ENCODE results near the gene ALG1L2.
"Not testable (repeated sequence)": the region's sequence is repeated elsewhere in the genome, so short reads cannot be mapped to it uniquely, and the experiment has no call there.

ALG1L2 gene

GRCh38 chr3:130073582-130073981 lies 8.0 kb upstream of the ALG1L2 start:
- H3K4me3 ChIP-seq (replicated peaks; ENCODE audit: low read depth, low read length), result no peak overlapping the region
- no peak for DNase-seq (ENCODE audit: low read depth)
- TF ChIP-seq, protein P1, sequence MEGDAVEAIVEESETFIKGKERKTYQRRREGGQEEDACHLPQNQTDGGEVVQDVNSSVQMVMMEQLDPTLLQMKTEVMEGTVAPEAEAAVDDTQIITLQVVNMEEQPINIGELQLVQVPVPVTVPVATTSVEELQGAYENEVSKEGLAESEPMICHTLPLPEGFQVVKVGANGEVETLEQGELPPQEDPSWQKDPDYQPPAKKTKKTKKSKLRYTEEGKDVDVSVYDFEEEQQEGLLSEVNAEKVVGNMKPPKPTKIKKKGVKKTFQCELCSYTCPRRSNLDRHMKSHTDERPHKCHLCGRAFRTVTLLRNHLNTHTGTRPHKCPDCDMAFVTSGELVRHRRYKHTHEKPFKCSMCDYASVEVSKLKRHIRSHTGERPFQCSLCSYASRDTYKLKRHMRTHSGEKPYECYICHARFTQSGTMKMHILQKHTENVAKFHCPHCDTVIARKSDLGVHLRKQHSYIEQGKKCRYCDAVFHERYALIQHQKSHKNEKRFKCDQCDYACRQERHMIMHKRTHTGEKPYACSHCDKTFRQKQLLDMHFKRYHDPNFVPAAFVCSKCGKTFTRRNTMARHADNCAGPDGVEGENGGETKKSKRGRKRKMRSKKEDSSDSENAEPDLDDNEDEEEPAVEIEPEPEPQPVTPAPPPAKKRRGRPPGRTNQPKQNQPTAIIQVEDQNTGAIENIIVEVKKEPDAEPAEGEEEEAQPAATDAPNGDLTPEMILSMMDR (IDR thresholded peaks at IDR 0.05; ENCODE audit: low read length, missing control alignments), result no peak

- TF ChIP-seq, protein P1 (IDR thresholded peaks at IDR 0.05; ENCODE audit: low read length, missing control alignments), result no peak
- DNase-seq (ENCODE audit: low read depth), result no peak
- H3K4me3 ChIP-seq (replicated peaks; ENCODE audit: low read depth, low read length), result no peak overlapping the region
Measured at GRCh38 chr3:130077636-130078035, 4.0 kb upstream of the ALG1L2 start.

DNA sequence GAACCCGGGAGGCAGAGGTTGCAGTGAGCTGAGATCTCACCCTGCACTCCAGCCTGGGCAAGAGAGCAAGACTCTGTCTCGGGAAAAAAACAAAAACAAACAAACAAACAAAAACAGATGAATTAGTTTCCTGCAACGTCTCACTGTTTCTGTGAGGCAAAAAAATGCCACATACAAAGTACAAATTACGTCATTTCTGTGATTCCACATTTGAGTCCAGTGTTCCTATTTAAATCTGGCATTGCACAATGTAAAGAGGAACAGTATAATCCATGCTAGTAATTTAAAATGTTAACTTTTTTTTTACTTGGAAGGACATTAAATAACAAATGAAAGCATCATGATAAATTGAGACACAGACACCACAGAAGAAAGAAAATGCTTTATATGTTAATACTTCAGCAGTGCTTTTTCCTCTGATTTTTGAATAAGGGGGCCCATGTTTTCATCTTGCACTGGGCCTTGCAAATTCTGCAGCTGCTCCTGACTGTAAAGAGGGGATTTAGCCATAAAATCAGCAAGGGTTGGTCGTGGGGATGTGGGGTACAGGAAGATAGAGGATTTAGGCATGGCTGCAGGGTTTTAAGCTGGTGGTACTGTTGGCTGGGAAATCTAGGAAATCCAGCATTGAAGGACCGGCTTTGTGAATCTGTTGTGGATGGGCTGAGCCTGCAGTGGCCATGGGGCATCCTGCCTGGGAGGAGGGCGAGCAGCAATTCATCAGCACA lies 1.9 kb downstream of the ALG1L2 start:
- H3K4me3 ChIP-seq (replicated peaks; ENCODE audit: low read depth, low read length); DNase-seq (ENCODE audit: low read depth): not testable (repeated sequence)

DNA sequence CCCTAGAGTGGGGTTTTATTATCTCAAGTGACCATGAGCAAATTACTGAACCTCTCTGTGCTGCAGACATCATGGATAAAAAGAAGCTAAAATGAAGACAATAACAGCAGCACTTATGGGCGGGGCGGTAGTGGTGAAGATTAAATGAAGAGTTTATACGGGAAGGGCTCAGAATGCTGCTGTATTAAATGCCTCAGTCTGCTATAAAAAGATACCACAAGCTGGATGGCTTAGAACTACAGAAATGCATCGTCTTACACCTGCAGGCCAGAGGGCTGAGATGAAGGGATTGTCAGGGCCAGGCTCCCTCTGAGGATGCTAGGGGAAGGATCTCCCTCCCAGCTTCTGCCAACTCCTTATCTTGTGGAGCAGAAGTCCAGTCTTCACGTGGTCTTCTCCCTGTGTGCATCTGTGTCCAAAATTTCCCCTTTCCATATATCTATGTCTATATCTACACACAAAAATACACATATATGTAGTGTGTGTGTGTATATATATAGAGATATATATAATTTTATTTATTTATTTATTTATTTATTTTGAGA lies 2.9 kb downstream of the ALG1L2 start:
- H3K4me3 ChIP-seq (replicated peaks; ENCODE audit: low read depth, low read length), result no peak overlapping the region
- TF ChIP-seq, protein P1 (IDR thresholded peaks at IDR 0.05; ENCODE audit: low read length, missing control alignments), result no peak
- no peak for DNase-seq (ENCODE audit: low read depth)

DNA sequence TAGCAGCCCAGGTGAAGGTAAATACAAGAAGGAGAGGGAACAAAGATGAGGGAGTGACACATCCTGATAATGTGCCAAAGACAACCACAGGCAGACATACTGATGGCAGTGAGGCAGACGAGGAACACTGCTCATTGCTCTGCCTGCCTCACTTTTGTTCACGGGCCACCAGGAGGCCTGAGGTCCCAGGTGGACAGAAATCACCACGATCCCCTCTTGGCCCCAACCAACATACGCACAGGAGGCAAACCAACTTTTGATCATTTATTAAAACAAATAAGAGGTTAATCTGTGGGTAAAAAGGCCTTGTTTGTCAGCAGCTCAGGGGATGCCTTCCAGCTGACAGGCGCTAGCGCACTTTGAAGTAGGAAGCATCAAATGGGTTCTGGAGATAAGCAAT lies 4.2 kb downstream of the ALG1L2 start:
- TF ChIP-seq, protein P1 (IDR thresholded peaks at IDR 0.05; ENCODE audit: low read length, missing control alignments), result no peak
- no peak overlapping the region for H3K4me3 ChIP-seq (replicated peaks; ENCODE audit: low read depth, low read length)
- DNase-seq (ENCODE audit: low read depth), result no peak

DNA sequence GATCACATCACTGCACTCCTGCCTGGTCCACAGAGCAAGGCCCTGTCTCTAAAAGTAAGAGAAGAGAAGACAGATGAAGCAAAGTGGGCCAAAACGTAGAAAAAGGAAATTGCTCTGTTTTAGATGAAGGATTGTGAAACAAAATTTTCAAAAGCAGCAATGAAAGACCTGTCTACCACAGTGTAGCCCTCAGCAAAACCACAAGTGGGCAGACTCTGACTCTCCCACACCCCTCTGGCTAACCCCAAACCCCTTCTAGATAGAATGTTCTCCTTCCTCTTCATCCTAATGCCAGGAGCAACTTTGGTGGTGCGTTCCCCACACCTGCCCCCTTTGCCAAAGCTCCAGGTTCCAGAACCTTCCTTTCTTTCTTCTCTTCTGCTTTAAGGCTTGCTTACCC lies 5.0 kb downstream of the ALG1L2 start:
- not testable (repeated sequence) for H3K4me3 ChIP-seq (replicated peaks; ENCODE audit: low read depth, low read length); DNase-seq (ENCODE audit: low read depth)

DNA sequence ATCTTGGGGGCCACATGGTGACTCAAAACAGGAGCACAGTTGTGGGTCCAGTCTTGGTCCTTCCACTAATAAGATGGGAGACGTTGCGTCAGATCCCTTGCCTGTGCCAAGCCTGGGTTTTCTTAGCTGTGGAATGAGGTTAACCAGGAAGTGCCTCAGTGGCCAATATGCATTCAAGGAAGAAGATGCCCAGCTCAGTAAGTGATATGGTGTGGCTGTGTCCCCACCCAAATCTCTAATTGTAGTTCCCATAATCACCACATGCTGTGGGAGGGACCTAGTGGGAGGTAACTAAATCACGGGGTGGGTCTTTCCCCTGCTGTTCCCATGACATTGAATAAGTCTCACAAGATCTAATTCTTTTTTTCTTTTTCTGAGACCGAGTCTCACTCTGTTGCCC lies 6.4 kb downstream of the ALG1L2 start:
- TF ChIP-seq, protein P1 (IDR thresholded peaks at IDR 0.05; ENCODE audit: low read length, missing control alignments), result no peak
- no peak for DNase-seq (ENCODE audit: low read depth)
- no peak overlapping the region for H3K4me3 ChIP-seq (replicated peaks; ENCODE audit: low read depth, low read length)

DNA sequence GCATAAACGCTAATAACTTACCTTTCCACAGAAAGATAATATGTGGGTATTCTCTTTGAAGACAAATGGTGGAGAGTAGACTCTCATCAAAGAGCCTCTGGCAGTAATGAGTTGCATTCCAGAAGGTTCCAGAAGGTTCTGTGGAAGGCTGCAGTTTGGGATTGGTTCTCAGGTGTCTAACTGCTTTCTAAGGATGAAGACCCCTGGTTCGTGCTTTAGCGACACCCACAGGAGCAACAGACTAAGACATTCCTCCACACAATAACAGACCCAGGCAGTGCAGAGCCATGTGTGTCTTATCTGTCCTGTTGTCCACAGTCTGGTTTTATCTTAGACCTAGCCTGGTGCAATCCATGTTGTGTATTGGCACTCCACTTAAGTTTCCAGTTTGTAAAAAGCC lies 9.1 kb downstream of the ALG1L2 start:
- not testable (repeated sequence) for H3K4me3 ChIP-seq (replicated peaks; ENCODE audit: low read depth, low read length); DNase-seq (ENCODE audit: low read depth)
